ENCODE results near the gene C3AR1.
"Not testable (repeated sequence)": the region's sequence is repeated elsewhere in the genome, so short reads cannot be mapped to it uniquely, and the experiment has no call there.

C3AR1 gene

DNA sequence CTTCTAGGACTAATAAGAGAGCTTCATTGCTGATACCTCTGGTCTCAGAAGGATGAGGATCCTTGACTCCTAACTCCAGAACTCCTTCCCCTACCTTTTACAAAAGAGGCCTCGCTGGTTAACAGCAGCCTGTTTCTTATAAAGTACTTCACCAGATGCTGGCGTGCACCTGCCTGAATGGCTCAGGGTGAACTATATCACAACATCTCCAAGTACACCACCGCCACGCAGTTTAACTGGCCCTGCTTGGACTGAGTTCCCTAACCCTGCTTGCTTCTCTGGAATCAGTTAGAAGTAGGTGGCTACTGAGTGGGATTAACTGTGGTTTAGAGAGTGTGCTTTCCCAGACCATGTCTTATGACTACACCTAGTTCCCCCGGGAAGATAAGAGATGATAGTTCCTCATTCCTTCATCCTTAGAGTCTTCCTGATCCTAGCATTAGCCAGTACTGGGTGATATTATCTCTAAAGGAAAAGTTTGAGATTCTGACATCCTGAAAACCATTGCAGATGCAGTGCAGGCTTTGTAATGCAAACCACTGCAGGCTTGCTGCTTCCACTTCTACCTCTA lies 30.6 kb downstream of the C3AR1 start:
- peaks cover 68% of the 10 kb centered on the region for H3K4me1 Mint-ChIP-seq
- H3K9me3 Mint-ChIP-seq: no peaks in the 10 kb centered on the region
- peak overlapping the region; percentile 93 to 94 (median 93) for H3K4me3 Mint-ChIP-seq
- H3K36me3 Mint-ChIP-seq (ENCODE audit: low read depth): peaks cover 10% of the 10 kb centered on the region
- no peaks in the 10 kb centered on the region for H3K27me3 Mint-ChIP-seq (ENCODE audit: low read depth)
- H3K27ac Mint-ChIP-seq: no peak overlapping the region
- TF ChIP-seq, protein P1, sequence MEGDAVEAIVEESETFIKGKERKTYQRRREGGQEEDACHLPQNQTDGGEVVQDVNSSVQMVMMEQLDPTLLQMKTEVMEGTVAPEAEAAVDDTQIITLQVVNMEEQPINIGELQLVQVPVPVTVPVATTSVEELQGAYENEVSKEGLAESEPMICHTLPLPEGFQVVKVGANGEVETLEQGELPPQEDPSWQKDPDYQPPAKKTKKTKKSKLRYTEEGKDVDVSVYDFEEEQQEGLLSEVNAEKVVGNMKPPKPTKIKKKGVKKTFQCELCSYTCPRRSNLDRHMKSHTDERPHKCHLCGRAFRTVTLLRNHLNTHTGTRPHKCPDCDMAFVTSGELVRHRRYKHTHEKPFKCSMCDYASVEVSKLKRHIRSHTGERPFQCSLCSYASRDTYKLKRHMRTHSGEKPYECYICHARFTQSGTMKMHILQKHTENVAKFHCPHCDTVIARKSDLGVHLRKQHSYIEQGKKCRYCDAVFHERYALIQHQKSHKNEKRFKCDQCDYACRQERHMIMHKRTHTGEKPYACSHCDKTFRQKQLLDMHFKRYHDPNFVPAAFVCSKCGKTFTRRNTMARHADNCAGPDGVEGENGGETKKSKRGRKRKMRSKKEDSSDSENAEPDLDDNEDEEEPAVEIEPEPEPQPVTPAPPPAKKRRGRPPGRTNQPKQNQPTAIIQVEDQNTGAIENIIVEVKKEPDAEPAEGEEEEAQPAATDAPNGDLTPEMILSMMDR (IDR thresholded peaks at IDR 0.05; ENCODE audit: unreplicated experiment in 3 of 3): no peak

DNA sequence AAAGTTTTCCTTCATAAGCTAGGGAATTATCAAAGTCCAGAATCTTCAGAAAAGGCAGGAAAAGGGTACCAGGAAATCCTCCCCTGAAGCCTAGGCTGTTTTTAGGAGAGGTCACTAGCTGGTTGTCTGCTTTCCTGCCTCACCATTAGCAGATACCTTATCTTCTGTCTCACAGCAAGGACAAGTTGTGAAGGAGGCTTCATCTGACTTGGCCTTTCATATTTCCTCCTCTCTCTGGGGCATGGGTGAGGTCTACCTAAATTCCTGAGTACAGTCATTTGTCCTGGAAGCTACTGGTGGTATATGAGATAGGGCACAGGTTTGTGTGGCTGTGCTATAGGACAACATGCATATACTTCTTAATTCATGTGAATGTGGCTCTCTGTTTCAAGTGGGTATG lies 31.4 kb downstream of the C3AR1 start:
- Mint-ChIP-seq H3K9me3 (no peaks in the 10 kb centered on the region), H3K27me3 (ENCODE audit: low read depth) (no peaks in the 10 kb centered on the region), H3K27ac (peak overlapping the region; percentile 25 to 78 (median 44)), H3K4me1 (peaks cover 68% of the 10 kb centered on the region), H3K36me3 (ENCODE audit: low read depth) (peaks cover 9% of the 10 kb centered on the region), H3K4me3 (peak overlapping the region; percentile 93 to 94 (median 93))
- TF ChIP-seq, protein P1 (IDR thresholded peaks at IDR 0.05; ENCODE audit: unreplicated experiment in 3 of 3): no peak

DNA sequence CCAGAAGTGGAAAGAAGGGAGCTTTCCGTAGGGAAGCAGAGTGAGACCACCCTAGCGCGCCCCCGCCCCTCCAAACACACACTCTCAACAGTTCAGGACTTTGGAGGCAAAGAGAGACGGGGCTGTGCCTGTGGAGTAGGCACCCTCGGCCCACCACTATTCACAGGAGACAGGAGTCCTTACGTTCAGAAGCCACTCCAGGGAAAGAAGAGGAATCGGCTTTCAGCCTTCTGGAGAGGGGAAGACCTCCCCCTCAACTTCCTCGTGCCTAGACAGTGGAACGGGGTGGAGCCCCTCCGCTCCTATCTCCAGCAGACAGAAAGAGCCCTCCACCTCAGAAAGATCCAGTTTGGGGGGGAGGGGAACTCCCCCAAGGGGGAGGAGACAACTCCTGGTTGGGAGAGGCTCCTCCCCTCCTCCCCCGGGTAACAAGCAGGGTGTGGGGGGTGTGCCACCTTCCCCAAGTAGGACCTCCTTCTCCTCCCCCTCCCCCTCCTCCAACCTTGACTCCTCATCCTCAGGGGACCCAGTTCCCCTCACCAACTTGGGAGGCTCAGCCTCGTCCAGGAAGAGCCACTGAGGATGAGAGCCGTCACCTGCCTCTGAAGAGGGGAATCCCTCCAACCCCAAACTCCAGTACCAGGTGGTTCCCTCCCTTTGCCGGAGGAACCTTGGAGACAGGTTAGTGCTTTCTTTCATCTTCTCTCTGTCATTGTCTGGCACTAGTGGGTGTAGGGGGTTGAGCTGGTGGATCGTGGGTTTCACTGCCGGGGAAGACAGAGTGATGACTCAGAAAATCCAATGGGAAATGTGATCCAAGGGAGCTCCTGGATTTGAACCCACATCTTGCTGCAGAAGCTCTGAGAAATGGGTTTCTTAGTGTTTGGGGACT lies 32.8 kb downstream of the C3AR1 start:
- Mint-ChIP-seq H3K27me3 (ENCODE audit: low read depth) (no peaks in the 10 kb centered on the region), H3K9me3 (no peaks in the 10 kb centered on the region), H3K4me1 (peaks cover 60% of the 10 kb centered on the region), H3K27ac (peak overlapping the region; percentile 78 to 89 (median 84)), H3K36me3 (ENCODE audit: low read depth) (peaks cover 9% of the 10 kb centered on the region), H3K4me3 (peak overlapping the region; percentile 93 to 94 (median 93))
- TF ChIP-seq, protein P1 (IDR thresholded peaks at IDR 0.05; ENCODE audit: unreplicated experiment in 3 of 3): no peak

DNA sequence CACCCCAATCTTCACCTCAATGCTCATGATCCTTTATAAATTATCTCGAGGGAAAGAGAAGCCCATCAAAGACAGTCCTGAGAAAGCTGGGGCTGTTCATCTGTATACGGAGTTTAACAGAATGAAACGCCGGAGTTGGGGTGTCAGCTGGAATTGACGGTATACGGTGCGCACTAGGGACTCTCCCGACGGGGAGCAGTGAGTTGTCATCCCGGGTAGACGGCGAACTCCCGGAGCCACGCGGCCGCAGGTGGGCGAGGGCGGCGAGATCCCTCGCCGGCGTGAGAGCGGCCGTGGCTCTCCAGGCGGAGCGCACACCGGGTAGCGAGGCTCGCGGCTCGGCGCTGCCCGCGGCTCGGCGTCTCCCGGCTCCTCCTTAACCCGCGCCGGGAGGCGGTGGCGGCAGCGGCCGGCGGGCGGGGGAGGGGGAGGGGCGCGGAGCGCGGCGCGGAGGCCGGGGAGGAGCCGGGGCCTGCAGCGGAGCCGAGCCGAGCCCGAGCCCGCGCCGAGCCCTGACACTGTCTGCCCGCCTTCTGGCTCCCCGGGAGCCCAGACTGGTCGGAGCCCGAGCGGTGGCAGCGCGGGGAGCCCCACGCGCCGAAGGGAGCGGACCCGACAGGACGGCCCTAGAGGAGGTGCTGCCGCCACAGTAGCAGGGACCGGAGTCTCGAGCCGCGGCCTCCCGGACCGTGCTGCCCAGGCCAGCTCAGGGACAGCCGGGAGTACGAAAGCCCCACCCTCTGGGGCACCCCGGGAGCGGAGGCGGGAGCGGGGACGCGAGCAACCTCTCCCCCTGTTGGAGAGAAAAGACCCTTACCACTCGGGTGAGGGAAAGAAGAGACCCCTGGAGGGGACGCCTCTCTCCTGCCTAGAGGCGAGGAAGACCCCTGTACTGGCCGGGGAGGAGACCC lies 33.7 kb downstream of the C3AR1 start, which contains the start of gene FOXJ2:
TSS of gene FOXJ2 (plus strand) at position 475 of the 911 bp plus-strand sequence. CDS start 7,117 bp downstream, outside the sequence.
- Mint-ChIP-seq H3K9me3 (no peaks in the 10 kb centered on the region), H3K36me3 (ENCODE audit: low read depth) (peaks cover 9% of the 10 kb centered on the region), H3K27ac (peak within 1 kb of the TSS; percentile 78 to 89 (median 84)), H3K27me3 (ENCODE audit: low read depth) (no peaks in the 10 kb centered on the region), H3K4me1 (peaks cover 51% of the 10 kb centered on the region), H3K4me3 (peak within 1 kb of the TSS; percentile 93 to 94 (median 93))
- TF ChIP-seq, protein P1 (IDR thresholded peaks at IDR 0.05; ENCODE audit: unreplicated experiment in 3 of 3): peak in 1 of 3 experiments; percentile 35

DNA sequence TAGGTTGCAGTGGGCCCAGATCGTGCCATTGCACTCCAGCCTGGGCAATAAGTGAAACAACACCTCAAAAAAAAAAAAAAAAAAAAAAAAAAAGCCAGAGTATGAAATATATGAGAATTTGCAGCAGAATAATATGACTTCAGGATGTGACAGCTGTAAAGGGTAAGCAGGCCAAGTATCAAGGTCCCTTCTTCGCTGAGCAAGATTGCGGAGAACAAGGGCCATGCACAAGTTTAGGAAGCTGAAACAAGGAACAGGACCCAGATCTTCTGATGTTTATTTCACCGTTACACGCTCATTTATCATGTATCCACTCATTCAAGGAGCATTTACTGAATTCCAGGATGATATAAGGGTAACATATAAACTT lies 34.3 kb downstream of the C3AR1 start:
- Mint-ChIP-seq H3K4me1 (peaks cover 45% of the 10 kb centered on the region), H3K4me3 (peak overlapping the region; percentile 83 to 92 (median 84)), H3K27ac (peak overlapping the region; percentile 61 to 75 (median 73)), H3K36me3 (ENCODE audit: low read depth) (peaks cover 5% of the 10 kb centered on the region), H3K27me3 (ENCODE audit: low read depth) (no peaks in the 10 kb centered on the region), H3K9me3 (no peaks in the 10 kb centered on the region)
- TF ChIP-seq, protein P1 (IDR thresholded peaks at IDR 0.05; ENCODE audit: unreplicated experiment in 3 of 3): no peak

DNA sequence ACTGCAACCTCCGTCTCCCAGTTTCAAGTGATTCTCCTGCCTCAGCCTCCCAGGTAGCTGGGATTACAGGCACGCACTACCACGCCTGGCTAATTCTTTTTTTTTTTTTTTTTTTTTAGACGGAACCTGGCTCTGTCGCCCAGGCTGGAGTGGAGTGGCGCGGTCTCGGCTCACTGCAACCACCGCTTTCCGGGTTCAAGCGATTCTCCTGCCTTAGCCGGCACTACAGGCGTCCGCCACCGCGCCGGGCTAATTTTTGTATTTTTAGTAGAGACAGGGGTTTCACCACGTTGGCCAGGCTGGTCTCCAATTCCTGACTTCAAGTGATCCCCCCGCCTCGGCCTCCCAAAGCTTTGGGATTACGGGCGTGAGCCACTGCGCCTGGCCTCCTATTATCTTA lies 35.1 kb downstream of the C3AR1 start:
- H3K4me1 Mint-ChIP-seq: peaks cover 37% of the 10 kb centered on the region
- H3K36me3 Mint-ChIP-seq (ENCODE audit: low read depth); H3K27me3 Mint-ChIP-seq (ENCODE audit: low read depth); H3K27ac Mint-ChIP-seq; H3K9me3 Mint-ChIP-seq: not testable (repeated sequence)
- peak overlapping the region; percentile 81 to 83 (median 82) for H3K4me3 Mint-ChIP-seq

Measured in nephron (organoid).